ENCODE measurements around the gene TENM4. TPM values are rescaled to one million over a fixed set of nuclear protein-coding genes. Genes with fewer than 3 reads are reported as not detected.

The TENM4 gene
- polyA plus RNA-seq, 1 donor from 2014 or later, result 16.8 TPM

GRCh38 chr11:78780889-78781288 lies 659.9 kb downstream of the TENM4 start:
- H3K27ac ChIP-seq (ENCODE audit: low read length), result no peak overlapping the region
- no peak overlapping the region for H3K4me3 ChIP-seq (ENCODE audit: low read length)
- no peaks in the 10 kb centered on the region for H4K20me1 ChIP-seq (ENCODE audit: insufficient read depth)
- TF ChIP-seq, protein P1, sequence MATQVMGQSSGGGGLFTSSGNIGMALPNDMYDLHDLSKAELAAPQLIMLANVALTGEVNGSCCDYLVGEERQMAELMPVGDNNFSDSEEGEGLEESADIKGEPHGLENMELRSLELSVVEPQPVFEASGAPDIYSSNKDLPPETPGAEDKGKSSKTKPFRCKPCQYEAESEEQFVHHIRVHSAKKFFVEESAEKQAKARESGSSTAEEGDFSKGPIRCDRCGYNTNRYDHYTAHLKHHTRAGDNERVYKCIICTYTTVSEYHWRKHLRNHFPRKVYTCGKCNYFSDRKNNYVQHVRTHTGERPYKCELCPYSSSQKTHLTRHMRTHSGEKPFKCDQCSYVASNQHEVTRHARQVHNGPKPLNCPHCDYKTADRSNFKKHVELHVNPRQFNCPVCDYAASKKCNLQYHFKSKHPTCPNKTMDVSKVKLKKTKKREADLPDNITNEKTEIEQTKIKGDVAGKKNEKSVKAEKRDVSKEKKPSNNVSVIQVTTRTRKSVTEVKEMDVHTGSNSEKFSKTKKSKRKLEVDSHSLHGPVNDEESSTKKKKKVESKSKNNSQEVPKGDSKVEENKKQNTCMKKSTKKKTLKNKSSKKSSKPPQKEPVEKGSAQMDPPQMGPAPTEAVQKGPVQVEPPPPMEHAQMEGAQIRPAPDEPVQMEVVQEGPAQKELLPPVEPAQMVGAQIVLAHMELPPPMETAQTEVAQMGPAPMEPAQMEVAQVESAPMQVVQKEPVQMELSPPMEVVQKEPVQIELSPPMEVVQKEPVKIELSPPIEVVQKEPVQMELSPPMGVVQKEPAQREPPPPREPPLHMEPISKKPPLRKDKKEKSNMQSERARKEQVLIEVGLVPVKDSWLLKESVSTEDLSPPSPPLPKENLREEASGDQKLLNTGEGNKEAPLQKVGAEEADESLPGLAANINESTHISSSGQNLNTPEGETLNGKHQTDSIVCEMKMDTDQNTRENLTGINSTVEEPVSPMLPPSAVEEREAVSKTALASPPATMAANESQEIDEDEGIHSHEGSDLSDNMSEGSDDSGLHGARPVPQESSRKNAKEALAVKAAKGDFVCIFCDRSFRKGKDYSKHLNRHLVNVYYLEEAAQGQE (IDR thresholded peaks at IDR 0.05; ENCODE audit: borderline replicate concordance), result no peak
- TF ChIP-seq, protein P2, sequence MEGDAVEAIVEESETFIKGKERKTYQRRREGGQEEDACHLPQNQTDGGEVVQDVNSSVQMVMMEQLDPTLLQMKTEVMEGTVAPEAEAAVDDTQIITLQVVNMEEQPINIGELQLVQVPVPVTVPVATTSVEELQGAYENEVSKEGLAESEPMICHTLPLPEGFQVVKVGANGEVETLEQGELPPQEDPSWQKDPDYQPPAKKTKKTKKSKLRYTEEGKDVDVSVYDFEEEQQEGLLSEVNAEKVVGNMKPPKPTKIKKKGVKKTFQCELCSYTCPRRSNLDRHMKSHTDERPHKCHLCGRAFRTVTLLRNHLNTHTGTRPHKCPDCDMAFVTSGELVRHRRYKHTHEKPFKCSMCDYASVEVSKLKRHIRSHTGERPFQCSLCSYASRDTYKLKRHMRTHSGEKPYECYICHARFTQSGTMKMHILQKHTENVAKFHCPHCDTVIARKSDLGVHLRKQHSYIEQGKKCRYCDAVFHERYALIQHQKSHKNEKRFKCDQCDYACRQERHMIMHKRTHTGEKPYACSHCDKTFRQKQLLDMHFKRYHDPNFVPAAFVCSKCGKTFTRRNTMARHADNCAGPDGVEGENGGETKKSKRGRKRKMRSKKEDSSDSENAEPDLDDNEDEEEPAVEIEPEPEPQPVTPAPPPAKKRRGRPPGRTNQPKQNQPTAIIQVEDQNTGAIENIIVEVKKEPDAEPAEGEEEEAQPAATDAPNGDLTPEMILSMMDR (IDR thresholded peaks at IDR 0.05; ENCODE audit: poor library complexity, severe bottlenecking), result no peak
- no peak for TF ChIP-seq TAF1 (IDR thresholded peaks at IDR 0.05; ENCODE audit: low read depth)
- no peak for TF ChIP-seq POLR2AphosphoS5 (IDR thresholded peaks at IDR 0.05)
- no peak for TF ChIP-seq EP300 (conservative IDR thresholded peaks at IDR 0.05; ENCODE audit: poor library complexity, severe bottlenecking)
- TF ChIP-seq EZH2 (IDR thresholded peaks at IDR 0.05; ENCODE audit: borderline replicate concordance, insufficient read depth, low read length, poor library complexity, severe bottlenecking), result no peak
- TF ChIP-seq RAD21 (conservative IDR thresholded peaks at IDR 0.05), result no peak
- TF ChIP-seq SMC3 (conservative IDR thresholded peaks at IDR 0.05; ENCODE audit: poor library complexity), result no peak
- no peak for TF ChIP-seq MXI1 (conservative IDR thresholded peaks at IDR 0.05; ENCODE audit: poor library complexity, severe bottlenecking)
- no peak overlapping the region for H3K9ac ChIP-seq (ENCODE audit: low read length)
- H3K36me3 ChIP-seq (ENCODE audit: insufficient read depth, low read length), result no peaks in the 10 kb centered on the region
- H3K4me2 ChIP-seq (ENCODE audit: low read length), result no peak overlapping the region
- H2AFZ ChIP-seq (ENCODE audit: low read depth, low read length), result no peak overlapping the region
- H3K9me2 ChIP-seq (ENCODE audit: insufficient read depth, low read length), result no peaks in the 10 kb centered on the region
- no peaks in the 10 kb centered on the region for H3K79me2 ChIP-seq (replicated peaks; ENCODE audit: insufficient read depth, low read length)
- no peaks in the 10 kb centered on the region for H3K9me3 ChIP-seq (ENCODE audit: low read length)
- H3K27me3 ChIP-seq (ENCODE audit: insufficient read depth, low read depth, low read length), result no peaks in the 10 kb centered on the region
- no peaks in the 10 kb centered on the region for H3F3A ChIP-seq (ENCODE audit: insufficient read depth, low read length, poor library complexity, severe bottlenecking)

GRCh38 chr11:78773492-78773891 lies 667.3 kb downstream of the TENM4 start:
- no peaks in the 10 kb centered on the region for H3K9me2 ChIP-seq (ENCODE audit: insufficient read depth, low read length)

More at GRCh38 chr11:78773492-78773891, 667.3 kb downstream of the TENM4 start:
- H3K36me3 ChIP-seq (ENCODE audit: insufficient read depth, low read length), result peaks cover 4% of the 10 kb centered on the region
- no peak overlapping the region for H3K4me2 ChIP-seq (ENCODE audit: low read length)
- no peak overlapping the region for H3K27ac ChIP-seq (ENCODE audit: low read length)
- no peaks in the 10 kb centered on the region for H4K20me1 ChIP-seq (ENCODE audit: insufficient read depth)
- no peak overlapping the region for H3K4me3 ChIP-seq (ENCODE audit: low read length)
- no peaks in the 10 kb centered on the region for H3K9me3 ChIP-seq (ENCODE audit: low read length)
- no peak overlapping the region for H3K9ac ChIP-seq (ENCODE audit: low read length)
- no peaks in the 10 kb centered on the region for H3K79me2 ChIP-seq (replicated peaks; ENCODE audit: insufficient read depth, low read length)
- H2AFZ ChIP-seq (ENCODE audit: low read depth, low read length), result no peak overlapping the region
- H3K27me3 ChIP-seq (ENCODE audit: insufficient read depth, low read depth, low read length), result no peaks in the 10 kb centered on the region
- TF ChIP-seq POLR2AphosphoS5 (IDR thresholded peaks at IDR 0.05) (no peak), EZH2 (IDR thresholded peaks at IDR 0.05; ENCODE audit: borderline replicate concordance, insufficient read depth, low read length, poor library complexity, severe bottlenecking) (no peak), EP300 (conservative IDR thresholded peaks at IDR 0.05; ENCODE audit: poor library complexity, severe bottlenecking) (no peak), TAF1 (IDR thresholded peaks at IDR 0.05; ENCODE audit: low read depth) (no peak), MXI1 (conservative IDR thresholded peaks at IDR 0.05; ENCODE audit: poor library complexity, severe bottlenecking) (no peak), RAD21 (conservative IDR thresholded peaks at IDR 0.05) (no peak), SMC3 (conservative IDR thresholded peaks at IDR 0.05; ENCODE audit: poor library complexity) (no peak)
- TF ChIP-seq, protein P1 (IDR thresholded peaks at IDR 0.05; ENCODE audit: borderline replicate concordance), result no peak
- no peaks in the 10 kb centered on the region for H3F3A ChIP-seq (ENCODE audit: insufficient read depth, low read length, poor library complexity, severe bottlenecking)
